Stimulated activated CD8-positive, alpha-beta memory T cell treated with anti-CD3 and anti-CD28 coated beads, Interleukin-4, amount 100 ng/mL, for 48 hours (primary cell): ENCODE data around the gene SHOX.
"Not testable (repeated sequence)": the region's sequence is repeated elsewhere in the genome, so short reads cannot be mapped to it uniquely, and the experiment has no call there.

ENCODE experiments used
- DNase-seq: peaks from one replicate; pipeline ENCODE4 v3.0.0-alpha.2; 2020

SHOX gene

GRCh38 chrX:630612-631496 is at the start of gene SHOX:
SHOX (plus strand) TSS chrX:630791; CDS start chrX:630898, 107 bp downstream.
- DNase-seq, result no peak

- no peak for DNase-seq
Observed at GRCh38 chrX:581066-581465, 49.5 kb upstream of the SHOX start.

- no peak for DNase-seq
Observed at GRCh38 chrX:581720-582298, 48.8 kb upstream of the SHOX start.

GRCh38 chrX:584572-584971 is 46.0 kb upstream of the SHOX start:
- DNase-seq, result no peak

GRCh38 chrX:585115-585808 is 45.3 kb upstream of the SHOX start:
- no peak for DNase-seq

GRCh38 chrX:586351-586750 is 44.2 kb upstream of the SHOX start:
- DNase-seq, result no peak

- DNase-seq, result not testable (repeated sequence)
Observed at GRCh38 chrX:589261-589660, 41.3 kb upstream of the SHOX start.

- DNase-seq, result no peak
Observed at GRCh38 chrX:590693-591404, 39.7 kb upstream of the SHOX start.

GRCh38 chrX:599837-600715 is 30.5 kb upstream of the SHOX start:
- DNase-seq, result no peak

GRCh38 chrX:603029-603428 is 27.6 kb upstream of the SHOX start:
- not testable (repeated sequence) for DNase-seq

GRCh38 chrX:604616-605015 is 26.0 kb upstream of the SHOX start:
- DNase-seq, result not testable (repeated sequence)

- DNase-seq, result not testable (repeated sequence)
Observed at GRCh38 chrX:608088-608487, 22.5 kb upstream of the SHOX start.

GRCh38 chrX:614136-614535 is 16.5 kb upstream of the SHOX start:
- DNase-seq, result no peak

GRCh38 chrX:617401-617800 is 13.2 kb upstream of the SHOX start:
- DNase-seq, result no peak

GRCh38 chrX:617891-618290 is 12.7 kb upstream of the SHOX start:
- DNase-seq, result no peak

- DNase-seq, result not testable (repeated sequence)
Observed at GRCh38 chrX:618304-618703, 12.3 kb upstream of the SHOX start.

GRCh38 chrX:618761-619450 is 11.7 kb upstream of the SHOX start:
- DNase-seq, result no peak

GRCh38 chrX:619451-619811 is 11.2 kb upstream of the SHOX start:
- no peak for DNase-seq

- DNase-seq, result no peak
Observed at GRCh38 chrX:619812-620531, 10.6 kb upstream of the SHOX start.

GRCh38 chrX:621705-622503 is 8.7 kb upstream of the SHOX start:
- DNase-seq, result no peak
